GM21825 (cell line): Measurements from ENCODE around the gene KRTAP20-4.

Experiments
- ATAC-seq: cut with Tn5 transposase; IDR thresholded peaks from one replicate; pipeline ENCODE4 v1.9.1; 2021; ENCODE audit warnings: mild to moderate bottlenecking, moderate library complexity; ENCODE audit not compliant: unreplicated experiment

Gene KRTAP20-4

DNA sequence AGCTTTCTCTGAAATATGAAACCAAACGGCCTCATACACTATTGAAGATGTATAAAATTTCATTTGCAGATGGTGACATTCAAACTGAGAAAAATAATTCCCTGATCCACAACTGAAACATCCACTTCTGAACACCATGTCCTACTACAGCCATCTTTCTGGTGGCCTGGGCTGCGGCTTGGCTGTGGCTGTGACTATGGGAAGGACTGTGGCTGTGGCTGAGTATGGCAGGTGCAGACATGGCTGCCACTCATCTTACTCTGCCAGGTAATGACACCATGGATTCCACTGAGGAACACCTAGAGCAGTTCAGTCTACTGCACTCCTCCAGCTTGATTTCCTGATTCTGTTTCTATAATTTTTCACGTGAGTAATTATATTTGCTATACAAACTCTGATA, at the start of gene KRTAP20-4:
TSS of gene KRTAP20-4 (plus strand) at position 106 of the 400 bp plus-strand sequence.
- ATAC-seq = no peak

DNA sequence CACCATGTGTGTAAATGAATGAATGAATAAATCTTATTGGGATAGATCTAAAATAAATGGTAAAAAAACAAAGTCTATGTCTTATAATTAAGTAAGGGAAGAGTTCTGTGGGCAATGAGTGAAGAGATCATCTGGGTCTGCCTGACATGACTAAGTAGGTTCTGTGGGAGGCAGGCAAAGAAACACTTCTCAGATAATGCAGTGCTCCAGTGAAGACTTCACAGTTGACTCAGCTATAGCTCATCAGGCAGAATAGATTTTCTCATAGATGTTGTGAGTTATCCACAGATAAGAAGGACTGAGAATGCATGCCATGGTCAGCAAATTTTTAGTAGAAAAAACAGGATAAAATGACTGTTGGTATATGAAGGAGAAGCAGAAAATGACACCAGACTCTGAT, 42.7 kb upstream of the KRTAP20-4 start:
- ATAC-seq = no peak

DNA sequence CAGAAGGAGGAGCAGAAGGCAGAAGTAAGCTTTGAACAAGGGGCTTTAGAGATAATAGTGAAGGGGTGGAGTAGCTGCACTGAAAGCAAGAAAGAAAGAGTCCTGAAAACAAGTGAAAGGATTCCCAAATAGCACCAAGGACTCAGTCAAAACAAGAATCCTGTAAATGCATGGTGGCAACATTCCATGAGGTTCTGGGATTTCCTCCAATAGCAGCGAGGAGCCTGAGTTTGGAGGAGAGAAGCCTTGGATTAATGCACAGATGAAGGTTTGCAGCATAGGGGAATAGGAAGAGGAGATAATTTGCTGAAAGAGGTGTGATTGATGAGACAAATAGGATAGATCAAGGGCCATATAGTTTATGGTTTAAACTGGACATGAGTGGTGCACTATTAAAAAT, 41.1 kb upstream of the KRTAP20-4 start:
- ATAC-seq = no peak

DNA sequence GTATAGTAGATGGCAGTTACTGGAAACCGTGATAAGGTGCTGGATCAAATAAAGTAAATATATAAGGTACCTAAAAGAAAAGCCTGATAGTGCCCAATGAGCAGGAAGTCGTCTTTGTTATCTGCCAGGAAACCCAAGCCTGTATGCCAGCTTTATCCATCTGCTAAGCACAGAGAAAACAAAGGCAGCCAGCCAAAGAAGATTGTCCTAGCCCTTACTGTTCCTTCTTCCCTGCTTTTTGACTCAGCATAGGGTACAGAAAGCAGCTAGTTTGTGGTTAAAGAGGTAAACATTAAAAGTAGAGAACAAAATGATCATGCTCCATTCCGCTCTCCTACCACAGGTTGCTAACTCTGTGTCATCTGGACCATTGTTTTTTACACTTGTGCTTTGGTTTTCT, 40.3 kb upstream of the KRTAP20-4 start:
- ATAC-seq = no peak

DNA sequence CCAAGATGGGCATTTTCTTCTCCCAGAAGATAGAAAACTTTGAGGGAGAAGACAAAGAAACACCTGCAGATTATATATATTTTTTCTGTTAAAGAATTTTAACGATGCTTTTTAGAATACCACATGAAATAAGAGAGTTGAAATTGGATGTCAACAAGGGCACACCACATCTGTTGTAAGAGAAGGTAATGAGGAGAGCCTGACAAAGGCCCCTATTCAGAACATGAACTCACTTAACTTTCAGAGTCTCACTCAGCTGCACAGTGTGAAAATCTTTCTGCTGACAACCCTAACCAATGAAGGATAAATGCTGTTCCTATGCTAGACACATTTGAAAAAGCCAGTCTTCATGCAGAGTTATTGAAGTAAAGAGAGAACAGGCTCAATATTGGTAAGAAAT, 37.6 kb upstream of the KRTAP20-4 start:
- no peak for ATAC-seq

DNA sequence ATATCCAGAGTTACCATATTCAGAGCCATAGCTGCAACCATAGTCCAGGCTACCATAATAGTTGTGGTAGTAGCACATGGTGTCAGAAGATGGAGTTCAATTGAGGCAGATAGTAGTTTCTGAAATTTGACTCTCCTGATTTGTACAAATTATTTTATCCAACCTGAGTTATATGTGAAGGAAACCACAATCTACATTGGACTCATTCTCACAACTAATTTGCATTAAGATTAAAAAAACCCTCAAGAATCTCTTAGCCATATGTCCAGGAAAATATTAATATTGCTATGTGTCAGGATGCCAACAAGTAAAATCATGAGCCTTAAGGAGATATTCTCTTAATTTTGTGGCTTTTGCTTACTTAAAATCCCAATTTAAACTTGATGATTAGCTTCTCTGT, 30.1 kb upstream of the KRTAP20-4 start, which contains the start of gene KRTAP22-2:
TSS of gene KRTAP22-2 (minus strand) at position 101 of the 400 bp plus-strand sequence.
- ATAC-seq = no peak

DNA sequence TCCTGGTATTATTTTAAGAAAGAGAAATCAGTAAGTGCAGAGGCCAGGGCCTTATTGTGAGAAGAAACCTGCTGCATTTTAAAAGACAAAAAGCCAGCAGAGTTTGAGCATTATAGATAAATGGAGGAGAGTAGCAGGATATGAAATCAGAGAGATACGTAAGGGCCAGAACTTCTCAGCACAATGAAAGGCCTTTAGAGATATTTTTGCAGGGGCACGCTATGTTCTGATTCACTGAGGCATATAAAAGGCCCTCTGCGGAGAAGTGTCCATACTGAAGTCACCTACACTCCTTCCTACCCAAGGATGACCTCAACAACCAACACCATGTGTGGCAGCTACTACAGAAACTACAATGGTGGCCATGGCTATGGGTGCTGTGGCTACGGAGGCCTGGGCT, 28.3 kb upstream of the KRTAP20-4 start, which contains the start of gene KRTAP6-3:
TSS of gene KRTAP6-3 (plus strand) at position 301 of the 400 bp plus-strand sequence. CDS start at position 307, 6 bp downstream.
- no peak for ATAC-seq

DNA sequence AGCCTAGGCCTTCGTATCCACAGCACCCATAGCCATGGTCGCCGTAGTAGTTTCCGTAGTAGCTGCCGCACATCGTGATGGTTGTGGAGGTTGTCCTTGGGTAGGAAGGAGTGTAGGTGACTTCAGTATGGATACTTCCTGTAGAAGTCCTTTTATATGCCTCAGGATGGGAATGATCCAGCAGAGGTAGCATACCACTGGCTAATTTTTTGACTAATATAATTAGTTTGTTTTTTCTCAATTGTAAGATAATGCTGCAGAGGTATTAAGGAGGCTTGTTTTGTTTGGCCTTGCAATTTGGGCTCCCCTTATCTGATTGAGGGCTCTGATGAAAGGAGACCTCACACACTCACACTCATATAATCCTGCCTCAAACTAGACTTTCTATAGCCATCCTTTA, 21.6 kb upstream of the KRTAP20-4 start, which contains the start of gene KRTAP6-2:
TSS of gene KRTAP6-2 (minus strand) at position 101 of the 400 bp plus-strand sequence. CDS start at position 73, 28 bp downstream.
- no peak for ATAC-seq

DNA sequence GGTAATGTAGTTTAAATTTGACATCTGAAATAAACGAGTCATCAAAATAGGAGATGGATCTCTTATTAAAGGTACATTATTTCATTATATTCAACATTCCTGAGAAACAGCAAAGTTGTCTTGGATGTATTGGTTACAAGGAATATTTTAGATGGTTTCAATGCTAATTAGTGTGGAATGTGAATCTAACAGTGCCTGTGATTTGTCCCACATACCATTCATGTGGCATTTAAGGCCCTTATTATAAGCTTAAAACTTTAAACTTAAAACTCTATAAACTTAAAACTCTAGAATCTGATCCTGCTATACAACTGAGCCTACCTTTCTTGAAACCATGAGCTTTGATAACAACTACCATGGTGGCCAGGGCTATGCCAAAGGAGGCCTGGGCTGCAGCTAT, 19.6 kb upstream of the KRTAP20-4 start, which contains the start of gene KRTAP22-1:
TSS of gene KRTAP22-1 (plus strand) at position 301 of the 400 bp plus-strand sequence.
- ATAC-seq = no peak

DNA sequence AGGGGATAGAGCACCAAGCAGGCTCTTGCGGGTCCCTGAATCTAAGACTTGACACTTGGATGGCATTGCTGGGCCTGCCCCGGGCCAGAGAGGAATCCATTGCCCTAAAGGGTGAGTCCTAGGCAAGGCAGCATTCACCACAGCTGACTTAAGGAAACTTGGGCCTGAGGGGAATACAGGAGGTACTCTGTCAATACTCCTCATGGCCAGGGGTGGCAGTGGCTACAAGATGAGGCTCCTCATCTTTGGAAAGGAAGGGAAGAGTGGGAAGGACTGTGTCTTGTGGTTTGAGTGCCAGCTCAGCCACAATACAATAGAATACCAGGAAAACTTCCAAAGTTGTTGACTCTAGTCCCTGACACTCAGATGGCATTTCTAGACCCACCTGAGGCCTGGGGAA, 14.5 kb upstream of the KRTAP20-4 start:
- no peak for ATAC-seq

DNA sequence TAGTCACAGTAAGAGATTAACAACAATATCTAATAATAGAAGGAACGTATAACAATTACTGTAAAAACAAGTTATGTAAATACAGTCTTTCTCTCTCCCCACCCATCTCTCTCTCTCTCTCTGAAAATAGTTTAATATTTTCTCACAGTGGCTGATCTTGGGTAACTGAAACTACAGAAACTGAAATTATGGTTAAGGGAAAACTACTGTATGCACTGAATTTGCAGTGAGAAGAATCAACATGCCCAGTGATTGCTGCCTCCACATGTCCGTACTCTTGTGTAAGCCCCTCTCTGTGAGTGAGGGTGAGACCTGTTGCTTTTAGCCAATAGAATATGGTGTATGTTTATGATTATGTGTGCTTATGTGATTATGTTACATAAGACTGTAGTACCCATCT, 8.3 kb upstream of the KRTAP20-4 start:
- ATAC-seq = no peak

DNA sequence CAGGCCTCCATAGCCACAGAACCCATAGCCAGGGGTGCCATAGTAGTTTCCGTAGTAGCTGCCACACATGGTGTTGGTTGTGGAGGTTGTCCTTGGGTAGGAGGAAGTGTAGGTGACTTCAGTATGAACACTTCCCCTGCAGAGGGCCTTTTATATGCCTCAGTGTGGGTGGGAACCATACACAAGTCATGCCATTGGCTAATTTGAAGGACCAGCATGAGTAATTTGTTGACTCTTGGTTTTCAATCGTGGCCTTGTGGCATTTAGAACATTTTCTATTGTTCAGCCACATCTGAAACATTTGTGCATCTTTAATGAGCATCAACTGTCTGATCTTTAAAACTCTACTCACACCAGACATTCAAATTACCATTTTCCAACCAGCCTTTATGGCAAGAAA, 6.6 kb upstream of the KRTAP20-4 start, which contains the start of gene KRTAP6-1:
TSS of gene KRTAP6-1 (minus strand) at position 95 of the 400 bp plus-strand sequence. CDS start at position 69, 26 bp downstream.
- no peak for ATAC-seq

DNA sequence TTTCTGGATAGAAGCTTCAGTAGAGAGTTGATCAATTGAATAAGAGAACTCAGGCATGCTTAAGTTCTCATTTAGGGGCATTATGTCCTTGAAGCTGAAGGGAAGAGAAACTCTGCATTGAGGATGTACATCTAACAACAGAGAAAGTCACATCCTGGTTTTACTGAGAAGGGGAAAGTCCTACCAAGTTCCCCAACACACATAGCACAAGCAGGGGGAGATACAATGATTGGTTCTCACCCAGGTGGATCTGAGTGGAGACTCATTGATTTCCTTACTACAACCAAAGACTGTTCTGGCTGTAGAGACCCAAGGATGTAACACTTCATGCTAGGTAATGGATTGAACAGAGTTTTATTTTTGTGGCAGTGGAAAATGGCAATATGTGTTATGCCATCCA, 5.2 kb upstream of the KRTAP20-4 start:
- no peak for ATAC-seq

DNA sequence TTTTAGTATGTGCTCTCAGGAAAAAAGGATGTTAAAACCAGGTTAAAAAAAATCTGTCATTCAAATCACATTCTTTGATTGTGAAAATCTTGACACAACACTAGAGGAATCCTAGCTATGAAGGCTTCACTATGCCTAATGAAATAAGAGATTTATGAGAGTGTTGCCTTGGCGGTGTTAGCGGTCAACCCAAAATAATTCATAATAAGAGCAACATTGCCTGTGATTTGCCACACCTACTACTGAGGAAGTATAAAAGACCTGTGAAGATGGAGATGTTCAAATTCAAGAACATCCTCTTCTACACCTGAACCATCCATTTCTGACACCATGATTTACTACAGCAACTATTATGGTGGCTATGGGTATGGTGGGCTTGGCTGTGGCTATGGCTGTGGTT, 4.3 kb upstream of the KRTAP20-4 start, which contains the start of gene KRTAP20-1:
TSS of gene KRTAP20-1 (plus strand) at position 301 of the 400 bp plus-strand sequence. CDS start at position 331, 30 bp downstream.
- ATAC-seq = no peak

DNA sequence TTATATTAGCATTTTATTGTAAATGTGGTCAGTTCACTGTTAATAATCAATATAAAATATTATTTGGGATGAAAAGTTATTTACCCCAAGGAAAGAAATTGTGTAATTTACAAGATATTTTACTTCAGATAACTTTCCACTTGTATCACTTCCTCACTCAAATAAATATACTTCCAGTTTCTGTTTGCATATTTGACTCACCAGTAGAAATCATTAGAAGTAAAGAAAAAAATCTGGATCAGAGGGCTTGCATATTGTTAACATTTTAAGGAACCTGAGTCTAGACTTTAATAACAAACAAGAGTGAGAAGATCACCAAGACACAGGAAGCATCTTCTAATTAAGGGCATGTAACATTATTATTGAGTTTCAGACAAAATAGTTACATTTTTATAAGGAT, 347 bp upstream of the KRTAP20-4 start:
- no peak for ATAC-seq

DNA sequence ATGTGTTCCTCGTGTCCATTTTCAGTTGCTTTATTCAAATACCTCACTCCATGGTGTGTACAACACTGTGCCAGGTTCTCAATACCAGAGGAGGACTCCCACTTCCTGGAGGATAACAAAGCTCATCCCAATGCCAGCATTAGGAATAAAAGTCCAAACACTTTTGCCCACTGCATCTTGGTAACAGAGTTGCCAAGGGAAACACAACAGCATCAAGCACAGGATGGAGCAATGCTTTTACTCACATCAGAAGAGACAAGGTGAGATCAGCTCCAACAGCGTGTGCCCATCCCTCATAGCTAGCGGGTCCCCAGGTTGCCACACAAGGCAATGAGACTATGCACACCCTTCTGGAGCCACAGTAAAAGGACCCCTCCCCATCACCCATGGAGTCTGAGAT, 2.9 kb downstream of the KRTAP20-4 start:
- ATAC-seq = no peak

DNA sequence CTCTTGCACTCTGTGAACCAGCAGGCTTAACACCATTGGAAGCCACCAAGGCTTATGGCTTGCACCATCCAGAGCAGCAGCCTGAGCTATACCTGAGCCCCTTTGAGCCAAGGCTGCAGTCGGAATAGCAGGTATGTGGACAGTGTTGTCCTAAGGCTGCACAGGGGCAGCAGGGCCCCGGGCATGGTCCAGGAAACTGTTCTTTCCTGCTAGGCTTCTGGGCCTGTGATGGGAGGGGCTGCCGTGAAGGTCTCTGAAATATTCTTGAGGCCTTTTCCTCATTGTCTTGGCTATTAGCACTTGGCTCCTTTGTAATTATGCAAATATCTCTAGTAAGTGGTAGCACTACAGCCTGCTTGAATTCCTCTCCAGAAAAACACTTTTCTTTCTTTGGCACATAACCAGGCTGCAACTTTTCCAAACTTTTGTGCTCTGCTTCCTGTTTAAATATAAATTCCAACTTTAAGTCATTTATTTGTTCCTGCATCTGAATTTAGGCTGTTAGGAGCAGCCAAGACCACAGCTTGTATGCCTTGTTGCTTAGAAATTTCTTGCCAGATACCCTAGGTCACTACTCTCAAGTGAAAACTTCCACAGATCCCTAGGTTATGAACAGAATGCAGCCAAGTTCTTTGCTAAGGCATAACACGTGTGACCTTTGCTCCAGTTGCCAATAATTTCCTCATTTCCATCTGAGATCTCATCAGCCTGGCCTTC, 5.2 kb downstream of the KRTAP20-4 start:
- no peak for ATAC-seq

DNA sequence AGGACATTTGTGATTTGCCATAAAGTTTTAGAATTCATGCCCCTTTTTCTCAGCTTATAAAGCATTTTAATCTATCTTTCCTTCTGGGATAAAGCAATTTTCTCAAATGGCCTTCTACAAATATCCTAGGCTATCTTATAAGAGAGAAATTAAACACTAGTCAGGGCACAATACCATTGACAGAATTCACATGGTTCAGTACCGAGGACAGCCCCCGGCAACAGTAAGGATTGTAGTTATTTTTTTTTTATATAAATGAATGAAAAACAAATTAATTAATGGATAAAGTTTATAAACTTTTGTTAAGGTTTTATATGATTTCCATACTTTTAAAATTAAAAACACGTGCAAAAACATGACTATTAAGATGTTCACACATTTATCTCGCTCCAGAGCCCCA, 7.7 kb downstream of the KRTAP20-4 start:
- no peak for ATAC-seq

DNA sequence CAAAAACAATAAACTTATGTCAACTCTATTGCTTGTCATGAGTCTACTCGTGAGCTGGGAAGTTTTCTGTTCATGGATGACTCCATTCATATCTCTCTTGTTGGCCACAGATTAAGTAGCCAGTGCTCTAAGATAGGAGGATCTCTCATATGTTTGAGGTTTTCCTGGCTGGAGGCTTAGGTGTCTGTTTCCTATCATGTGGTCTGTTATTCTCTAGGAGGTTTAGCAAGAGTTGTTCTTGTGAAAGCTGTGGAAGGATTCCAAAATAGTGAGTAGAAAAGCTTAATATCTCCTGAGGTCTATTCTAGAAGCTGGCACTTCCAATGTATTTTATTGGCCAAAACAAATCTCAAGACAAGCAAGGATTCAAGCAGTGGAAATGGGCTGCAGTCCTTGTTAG, 8.8 kb downstream of the KRTAP20-4 start:
- no peak for ATAC-seq

DNA sequence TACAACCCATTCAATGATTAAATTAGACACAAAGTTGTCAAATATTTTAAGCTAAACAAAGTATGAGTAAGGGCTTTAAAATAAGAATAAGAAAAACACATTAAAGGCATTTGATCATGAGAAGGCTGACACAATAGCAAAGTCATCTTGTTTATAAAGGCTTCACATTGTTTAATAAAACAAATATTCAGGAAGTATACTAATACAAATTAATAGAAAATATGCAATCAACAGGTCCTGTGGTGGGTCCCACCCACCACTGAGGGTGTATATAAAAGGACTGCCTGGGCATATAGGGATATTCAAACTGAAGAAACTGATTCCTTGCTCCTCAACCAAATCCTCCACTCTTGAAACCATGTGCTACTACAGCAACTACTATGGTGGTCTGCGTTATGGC, 14.5 kb downstream of the KRTAP20-4 start, which contains the start of gene KRTAP20-2:
TSS of gene KRTAP20-2 (plus strand) at position 301 of the 400 bp plus-strand sequence. CDS start at position 359, 58 bp downstream.
- ATAC-seq = no peak

DNA sequence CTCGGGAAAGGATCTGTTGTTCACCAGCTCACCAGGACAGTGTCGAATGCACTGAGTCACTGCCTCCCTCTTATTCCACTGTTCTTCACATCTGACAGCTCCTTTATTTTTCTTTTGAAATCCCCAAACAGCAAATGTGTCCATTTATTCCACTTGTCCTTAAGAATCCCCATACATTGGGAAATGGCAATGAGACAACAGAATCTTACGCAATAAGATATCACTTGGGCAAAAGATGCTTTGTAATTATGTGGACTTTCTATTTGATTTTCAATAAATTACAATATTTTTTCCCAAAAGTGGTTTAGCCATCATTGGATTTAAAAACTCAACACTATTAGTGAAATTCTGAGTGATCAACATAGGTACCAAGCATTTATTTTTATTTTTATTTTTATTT, 18.3 kb downstream of the KRTAP20-4 start:
- ATAC-seq = no peak

DNA sequence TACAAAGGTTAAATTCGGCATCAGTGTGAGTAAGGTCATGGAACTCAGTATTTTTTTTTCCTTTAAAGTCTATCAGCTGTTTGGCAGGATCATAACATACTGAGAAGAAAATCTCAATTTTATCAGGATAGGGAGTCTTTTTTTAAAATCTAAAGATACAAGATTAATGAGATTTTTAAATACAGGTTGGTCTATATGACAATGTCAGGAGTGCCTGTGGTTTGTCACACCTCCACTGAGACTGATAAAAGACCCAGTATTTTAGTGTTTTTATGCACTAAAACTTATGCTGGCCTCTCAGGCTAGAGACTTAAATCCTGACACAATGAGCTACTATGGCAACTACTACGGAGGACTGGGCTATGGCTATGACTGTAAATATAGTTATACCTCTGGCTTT, 22.1 kb downstream of the KRTAP20-4 start, which contains the start of gene KRTAP20-3:
TSS of gene KRTAP20-3 (plus strand) at position 301 of the 400 bp plus-strand sequence.
- no peak for ATAC-seq
